Activated CD8-positive, alpha-beta memory T cell treated with anti-CD3 and anti-CD28 coated beads for 24 hours (primary cell): ENCODE results near the gene P2RY6.
A peak's percentile ranks its signal among the peaks of the same experiment; 100 is the strongest.

Experiments used
- DNase-seq: peaks from one replicate; pipeline ENCODE4 v3.0.0-alpha.2; 2020

The P2RY6 gene

GRCh38 chr11:73237471-73238290 lies 34.5 kb upstream of the P2RY6 start:
- DNase-seq, result no peak

DNA sequence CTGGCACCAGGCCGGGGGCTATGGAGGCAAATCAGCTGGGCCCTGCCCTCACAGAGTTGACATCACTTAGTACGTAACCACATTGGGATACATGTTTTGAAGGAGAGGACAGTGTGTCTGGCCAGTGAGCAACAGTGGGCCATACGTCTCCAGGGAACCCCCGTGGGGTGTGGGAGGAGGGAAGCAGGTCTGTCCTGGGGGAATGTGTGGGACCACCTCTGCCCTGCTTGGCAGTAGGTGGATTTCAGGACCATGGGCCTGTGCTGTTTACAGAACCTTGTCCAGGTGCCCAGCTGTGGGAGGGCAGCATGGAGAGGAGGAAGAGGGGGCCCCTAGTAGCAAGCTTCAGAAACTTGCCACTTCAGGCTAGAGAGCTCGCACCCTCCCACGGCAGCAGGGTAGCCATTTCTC lies 33.0 kb upstream of the P2RY6 start:
- no peak for DNase-seq

GRCh38 chr11:73239571-73240189 lies 32.5 kb upstream of the P2RY6 start:
- DNase-seq, result no peak

GRCh38 chr11:73240190-73240781 lies 31.9 kb upstream of the P2RY6 start:
- DNase-seq, result no peak

DNA sequence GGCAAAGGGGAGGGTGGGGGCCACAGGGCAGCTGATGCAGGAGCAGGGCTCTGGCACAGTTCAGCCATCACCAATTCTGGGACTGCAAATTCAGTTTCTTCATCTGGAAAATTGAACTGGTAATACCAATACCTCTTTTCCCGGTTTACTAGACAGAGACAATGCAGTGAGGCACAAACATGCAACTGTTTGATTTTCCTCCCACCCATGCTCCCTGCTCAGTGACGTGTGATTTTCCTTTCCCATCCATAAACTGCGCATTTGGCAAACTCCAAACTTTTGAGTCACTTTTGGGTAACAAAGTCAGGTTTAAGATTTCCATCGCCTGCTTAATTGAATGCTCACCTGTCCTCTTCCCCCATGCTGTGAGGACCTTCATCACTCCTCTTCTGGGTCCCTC lies 30.8 kb upstream of the P2RY6 start:
- DNase-seq, result no peak

DNA sequence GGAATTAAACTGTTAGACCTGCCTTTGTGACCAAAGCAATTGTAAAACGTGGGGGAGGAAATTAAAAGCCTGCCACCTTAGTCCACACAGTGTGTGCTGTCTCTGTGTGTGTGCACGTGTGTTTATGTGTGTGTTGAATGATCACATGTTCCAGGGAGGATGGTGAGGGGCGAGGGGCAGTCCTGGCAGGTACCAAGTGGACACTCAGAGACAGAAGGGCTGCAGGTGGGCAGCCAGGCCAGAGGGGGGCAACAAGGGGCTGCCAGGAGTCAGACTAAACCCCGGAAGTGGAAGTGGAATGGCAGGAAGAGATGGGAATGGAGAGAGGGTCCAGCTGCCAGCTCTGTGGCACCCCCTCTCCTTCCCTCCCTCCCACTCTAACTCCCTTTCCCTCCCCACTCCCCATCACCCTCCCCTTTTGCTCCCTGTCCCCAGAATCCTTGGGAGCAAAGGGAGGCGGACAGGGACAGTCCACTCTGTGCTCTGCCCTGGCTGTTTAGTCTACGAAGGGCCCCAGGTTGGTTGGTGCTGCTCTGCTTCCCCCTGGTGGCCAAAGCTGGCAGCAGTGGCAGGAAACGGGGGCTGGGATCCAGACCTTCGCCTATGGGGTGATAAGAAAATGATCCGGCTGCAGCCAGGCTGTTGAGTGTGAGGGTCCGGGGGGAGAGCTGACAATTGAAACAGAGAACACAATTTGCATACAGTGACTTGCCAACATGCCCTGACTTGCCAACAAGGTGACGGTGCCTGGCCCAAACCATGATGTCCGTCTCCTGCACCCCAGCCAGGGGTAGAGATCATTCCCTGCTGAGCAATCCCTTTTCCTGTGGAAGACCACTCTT lies 29.7 kb upstream of the P2RY6 start:
- DNase-seq, result peak; percentile 94

DNA sequence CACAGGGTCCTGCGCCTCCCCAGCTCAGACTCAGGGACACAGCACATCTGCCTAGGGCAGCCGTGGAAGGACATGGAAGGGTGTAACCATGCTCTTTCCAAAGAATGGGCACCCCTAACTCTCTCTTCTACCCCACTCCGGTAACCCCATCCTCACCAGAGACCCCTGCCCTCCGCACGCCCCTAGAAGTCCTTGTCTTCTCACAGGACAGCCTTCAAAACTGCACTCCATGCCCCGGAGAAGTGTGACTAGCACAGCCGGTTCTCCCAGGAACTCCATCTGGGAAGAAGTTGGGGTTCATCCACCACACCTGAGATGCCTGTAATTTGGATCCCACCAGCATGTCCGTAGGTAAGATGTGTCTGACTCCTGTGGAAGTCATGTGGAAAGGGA lies 29.0 kb upstream of the P2RY6 start:
- DNase-seq, result no peak

- DNase-seq, result no peak
Measured at GRCh38 chr11:73244589-73245240, 27.4 kb upstream of the P2RY6 start.

DNA sequence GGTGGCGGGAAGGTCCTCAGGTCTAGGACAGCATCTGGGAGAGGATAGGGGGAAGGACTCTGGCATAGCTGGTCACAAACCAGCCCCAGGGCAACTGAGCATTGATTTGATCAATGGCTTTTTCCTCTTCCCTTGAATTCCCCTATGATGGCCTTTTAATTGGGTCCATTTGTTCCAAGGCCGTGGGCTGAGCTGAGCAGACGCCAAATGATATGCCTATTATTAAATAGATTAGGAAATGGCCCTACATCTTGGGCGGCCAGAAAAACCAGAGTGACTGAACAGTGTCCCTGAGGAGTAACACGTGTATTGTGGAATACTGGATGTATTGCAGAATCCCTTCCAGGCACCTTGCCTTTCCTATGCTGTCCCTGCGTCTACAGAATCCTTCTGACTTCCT lies 26.7 kb upstream of the P2RY6 start:
- no peak for DNase-seq

- no peak for DNase-seq
Measured at GRCh38 chr11:73246303-73246702, 25.8 kb upstream of the P2RY6 start.

- no peak for DNase-seq
Measured at GRCh38 chr11:73248526-73249185, 23.5 kb upstream of the P2RY6 start.

- DNase-seq, result no peak
Measured at GRCh38 chr11:73249304-73249703, 22.8 kb upstream of the P2RY6 start.

GRCh38 chr11:73249853-73250783 lies 22.0 kb upstream of the P2RY6 start:
- no peak for DNase-seq

- no peak for DNase-seq
Measured at GRCh38 chr11:73252577-73253191, 19.5 kb upstream of the P2RY6 start.

GRCh38 chr11:73257342-73258103 lies 14.6 kb upstream of the P2RY6 start:
- peak; percentile 26 for DNase-seq

DNA sequence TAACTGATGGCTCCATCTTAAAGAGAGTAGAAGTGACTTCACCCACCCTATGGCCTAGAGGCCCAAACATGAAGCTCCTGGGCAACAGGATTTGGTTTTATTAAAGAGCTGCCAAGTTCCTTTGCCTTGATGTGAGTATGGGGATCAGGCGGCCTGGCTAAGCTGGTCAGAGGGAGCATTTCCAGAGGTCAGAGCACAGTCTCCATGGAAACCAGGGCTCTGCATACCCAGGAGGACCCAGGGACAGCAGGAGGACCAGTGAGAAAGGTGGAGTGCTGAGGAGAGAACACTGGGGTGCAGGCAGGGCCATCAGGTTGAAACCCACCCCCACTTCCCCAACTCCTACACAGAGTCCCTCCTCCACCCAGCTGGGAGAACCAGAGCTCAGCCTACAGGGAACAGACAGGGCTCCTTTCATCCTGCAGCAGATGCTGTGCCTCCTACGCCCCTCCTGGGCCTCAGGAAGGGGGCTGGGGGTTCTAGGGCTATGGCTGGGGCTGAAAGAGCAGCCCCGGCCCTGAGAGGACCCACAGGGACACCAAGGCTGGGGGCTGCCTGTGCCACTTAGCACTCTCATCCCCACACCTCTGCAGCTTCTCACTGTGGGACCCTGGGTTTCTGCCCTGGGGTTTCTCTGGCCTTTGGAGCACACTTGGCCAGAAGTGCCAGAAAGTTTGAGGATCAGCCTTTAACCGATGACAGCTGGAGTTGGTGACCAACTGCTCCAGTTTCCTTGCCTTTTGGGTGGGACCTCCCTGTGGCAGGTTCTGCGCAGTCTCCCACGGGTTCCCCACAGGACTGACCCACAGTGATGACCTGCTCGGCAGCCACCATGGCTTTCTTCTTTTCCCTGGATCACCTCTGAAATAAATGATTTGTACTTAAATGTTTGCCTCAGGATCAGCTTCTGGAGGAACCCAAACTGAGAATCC lies 13.8 kb upstream of the P2RY6 start:
- peak; percentile 28 for DNase-seq

- DNase-seq, result peak; percentile 32
Measured at GRCh38 chr11:73259406-73260126, 12.6 kb upstream of the P2RY6 start.

DNA sequence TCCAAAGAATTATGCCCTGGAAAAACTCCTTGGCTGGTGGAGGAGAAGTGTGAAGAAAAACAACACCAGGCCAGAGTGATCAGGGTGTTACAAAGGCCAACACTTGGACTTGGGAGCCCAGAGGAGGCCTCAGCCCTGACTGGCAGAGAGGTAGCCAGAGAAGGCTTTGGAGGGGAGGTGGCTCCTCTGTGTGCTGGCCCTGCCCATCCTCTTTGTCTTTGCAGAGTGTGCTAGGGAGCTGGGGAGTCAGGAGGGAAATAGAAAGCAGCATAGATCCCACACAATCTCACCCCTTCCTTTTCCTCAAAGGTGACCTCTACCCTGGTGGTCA lies 12.0 kb upstream of the P2RY6 start:
- DNase-seq, result peak; percentile 33
